22Rv1 (cell line): ENCODE results near the gene AKAP9.

Experiments
- H3K27ac ChIP-seq: fragments of 450-650 bp; 2 replicates; pipeline ENCODE4 v1.5.1; 2017
- ZFX ChIP-seq: fragments of 450-650 bp; IDR thresholded peaks from 2 replicates; pipeline ENCODE4 v1.6.1; 2017; ENCODE audit warnings: antibody characterized with exemption, borderline replicate concordance
- TF ChIP-seq, protein P1 (sequence below): fragments of 450-650 bp; IDR thresholded peaks from 2 replicates; pipeline ENCODE4 v1.5.1; 2017; ENCODE audit warnings: mild to moderate bottlenecking

AKAP9 gene

DNA sequence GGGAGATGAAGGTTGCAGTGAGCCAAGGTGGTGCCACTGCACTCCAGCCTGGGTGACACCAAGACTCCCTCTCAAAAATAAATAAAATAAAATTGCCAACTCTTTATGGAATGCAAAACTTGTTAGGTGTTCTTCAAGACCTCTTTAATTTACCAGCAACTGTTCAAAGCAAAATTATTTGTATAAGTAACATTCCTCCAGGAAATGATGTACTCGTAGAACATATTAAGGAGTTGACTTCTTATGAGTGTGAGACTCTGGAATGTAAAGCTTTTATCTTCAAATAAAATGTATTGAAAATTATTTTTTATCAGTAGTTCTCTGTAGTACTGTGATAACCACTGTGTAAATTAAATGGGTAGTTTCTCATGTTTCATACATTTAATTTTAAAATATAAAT lies 99.2 kb downstream of the AKAP9 start:
- H3K27ac ChIP-seq = peak overlapping the region; percentile 97
- TF ChIP-seq, protein P1, sequence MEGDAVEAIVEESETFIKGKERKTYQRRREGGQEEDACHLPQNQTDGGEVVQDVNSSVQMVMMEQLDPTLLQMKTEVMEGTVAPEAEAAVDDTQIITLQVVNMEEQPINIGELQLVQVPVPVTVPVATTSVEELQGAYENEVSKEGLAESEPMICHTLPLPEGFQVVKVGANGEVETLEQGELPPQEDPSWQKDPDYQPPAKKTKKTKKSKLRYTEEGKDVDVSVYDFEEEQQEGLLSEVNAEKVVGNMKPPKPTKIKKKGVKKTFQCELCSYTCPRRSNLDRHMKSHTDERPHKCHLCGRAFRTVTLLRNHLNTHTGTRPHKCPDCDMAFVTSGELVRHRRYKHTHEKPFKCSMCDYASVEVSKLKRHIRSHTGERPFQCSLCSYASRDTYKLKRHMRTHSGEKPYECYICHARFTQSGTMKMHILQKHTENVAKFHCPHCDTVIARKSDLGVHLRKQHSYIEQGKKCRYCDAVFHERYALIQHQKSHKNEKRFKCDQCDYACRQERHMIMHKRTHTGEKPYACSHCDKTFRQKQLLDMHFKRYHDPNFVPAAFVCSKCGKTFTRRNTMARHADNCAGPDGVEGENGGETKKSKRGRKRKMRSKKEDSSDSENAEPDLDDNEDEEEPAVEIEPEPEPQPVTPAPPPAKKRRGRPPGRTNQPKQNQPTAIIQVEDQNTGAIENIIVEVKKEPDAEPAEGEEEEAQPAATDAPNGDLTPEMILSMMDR = no peak
- TF ChIP-seq ZFX = no peak

DNA sequence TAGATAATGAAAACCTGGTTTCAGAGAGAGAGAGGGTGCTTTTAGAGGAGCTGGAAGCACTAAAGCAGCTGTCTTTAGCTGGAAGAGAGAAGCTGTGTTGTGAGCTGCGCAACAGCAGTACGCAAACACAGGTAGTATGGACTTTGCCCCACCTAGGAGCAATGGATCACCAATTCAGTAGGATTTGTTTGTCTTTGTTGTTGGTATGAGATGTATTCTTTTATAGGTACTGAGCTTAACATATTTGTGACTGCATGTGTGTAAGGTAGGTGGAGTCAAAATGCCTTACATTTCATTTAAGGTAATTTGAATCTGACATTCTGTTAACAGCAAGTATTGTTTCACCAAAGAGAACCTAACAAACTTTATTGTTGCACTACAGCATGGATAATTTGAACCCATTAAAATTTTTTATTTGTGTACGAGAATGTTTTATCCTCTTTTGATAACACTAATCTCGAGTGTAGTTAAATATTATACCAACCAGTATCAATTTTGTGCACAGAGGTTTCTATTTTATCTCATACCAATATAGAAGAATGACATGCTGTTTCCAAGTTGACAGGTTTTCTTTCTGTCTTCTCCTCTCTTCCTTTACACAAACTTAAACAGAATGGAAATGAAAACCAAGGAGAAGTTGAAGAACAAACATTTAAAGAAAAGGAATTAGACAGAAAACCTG lies 101.5 kb downstream of the AKAP9 start:
- no peak for TF ChIP-seq ZFX
- TF ChIP-seq, protein P1 = no peak
- peak overlapping the region; percentile 97 for H3K27ac ChIP-seq

DNA sequence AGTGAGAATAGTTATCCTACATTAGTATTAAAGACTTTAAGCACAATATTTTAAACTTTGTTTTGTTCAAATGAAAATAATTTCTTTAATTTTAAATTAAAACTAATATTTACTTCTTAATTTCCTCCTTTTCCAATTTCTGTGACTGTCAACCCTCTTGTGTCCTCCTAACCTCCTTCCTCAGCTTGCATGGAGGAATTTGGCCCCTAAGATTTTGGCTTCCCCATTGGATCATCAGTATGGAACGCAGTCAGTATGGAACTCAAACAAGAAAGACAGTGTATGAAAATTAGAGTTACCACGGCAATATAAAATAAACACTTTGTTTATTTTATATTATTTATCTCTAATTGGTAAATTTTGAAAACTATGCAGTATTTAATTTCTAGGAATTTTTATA lies 102.4 kb downstream of the AKAP9 start:
- H3K27ac ChIP-seq = peak overlapping the region; percentile 97
- TF ChIP-seq ZFX = no peak
- TF ChIP-seq, protein P1 = no peak

DNA sequence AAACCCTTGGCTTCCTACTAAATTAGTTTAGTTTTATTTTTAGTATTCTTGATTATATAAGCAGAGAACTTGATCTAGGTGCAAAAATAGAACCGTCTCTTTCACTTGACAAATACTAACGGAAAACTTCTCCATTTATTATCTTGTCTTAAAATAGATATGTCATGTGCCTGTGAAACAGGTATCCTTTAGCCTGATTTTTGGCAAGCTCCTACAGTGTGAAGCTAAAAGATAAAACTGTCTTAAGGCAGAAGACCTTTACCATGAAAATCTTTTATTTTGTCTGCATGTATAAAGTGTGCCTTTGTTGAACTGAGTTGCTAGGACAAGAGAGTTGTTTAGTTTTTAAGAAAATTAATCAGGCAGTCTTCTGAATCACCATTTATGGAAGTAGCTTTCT lies 103.0 kb downstream of the AKAP9 start:
- no peak for TF ChIP-seq ZFX
- TF ChIP-seq, protein P1 = no peak
- peak overlapping the region; percentile 97 for H3K27ac ChIP-seq

DNA sequence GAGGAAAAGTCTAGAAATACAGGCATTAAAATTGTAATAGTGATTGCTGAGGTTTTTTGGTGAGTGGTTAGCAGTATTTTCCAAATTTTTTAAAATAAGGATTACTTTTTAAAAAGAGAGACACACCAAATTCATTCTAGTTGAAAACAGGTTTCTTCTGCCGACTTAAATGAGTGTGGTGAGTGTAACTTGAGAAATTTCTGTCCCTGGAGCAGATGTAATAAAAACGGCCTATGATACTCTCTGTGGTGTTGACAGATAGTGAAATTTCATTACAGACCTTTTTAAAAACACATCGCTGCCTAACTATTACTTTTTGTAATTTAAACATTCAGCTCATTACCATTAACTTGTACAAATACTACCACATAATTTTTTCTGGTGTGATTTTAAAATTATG lies 103.5 kb downstream of the AKAP9 start:
- peak overlapping the region; percentile 97 for H3K27ac ChIP-seq
- TF ChIP-seq ZFX = no peak
- TF ChIP-seq, protein P1 = no peak

DNA sequence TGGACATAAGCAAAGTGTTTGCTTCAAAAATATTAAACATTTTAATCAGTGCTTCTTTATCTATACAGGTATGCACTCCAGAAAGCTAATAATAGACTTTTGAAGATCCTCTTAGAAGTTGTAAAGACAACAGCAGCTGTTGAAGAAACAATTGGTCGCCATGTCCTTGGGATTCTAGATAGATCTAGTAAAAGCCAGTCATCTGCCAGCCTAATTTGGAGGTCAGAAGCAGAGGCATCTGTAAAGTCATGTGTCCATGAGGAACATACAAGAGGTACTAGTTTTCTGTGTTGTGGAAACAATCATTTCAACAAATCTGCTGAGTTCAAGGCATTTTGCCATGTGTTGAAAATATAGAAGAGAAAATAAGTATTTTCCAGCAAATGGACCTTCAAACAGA lies 104.3 kb downstream of the AKAP9 start:
- TF ChIP-seq ZFX = no peak
- TF ChIP-seq, protein P1 = no peak
- peak overlapping the region; percentile 97 for H3K27ac ChIP-seq

DNA sequence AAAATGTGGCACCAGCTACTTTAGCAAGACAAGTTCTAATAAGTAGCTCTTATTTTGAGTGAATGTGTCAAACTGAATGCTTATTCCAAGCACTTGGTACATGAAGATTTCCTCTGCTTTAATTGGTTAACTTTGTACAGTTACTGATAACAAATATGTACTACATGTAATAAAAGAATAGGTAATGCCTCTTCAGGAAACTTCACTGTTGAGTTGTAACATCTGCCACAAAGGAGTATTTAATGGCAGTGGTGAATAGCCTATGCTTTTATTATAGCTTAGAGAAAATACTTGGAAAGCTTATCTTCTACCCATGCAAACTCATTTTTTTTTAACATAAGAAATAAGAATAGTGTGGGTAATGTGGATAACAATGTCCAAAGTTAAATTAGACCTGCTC lies 111.0 kb downstream of the AKAP9 start:
- peak overlapping the region; percentile 99 for H3K27ac ChIP-seq
- TF ChIP-seq ZFX = no peak
- TF ChIP-seq, protein P1 = no peak
